ENCODE data around the gene GRIA4.
"Not testable (repeated sequence)": the region's sequence is repeated elsewhere in the genome, so short reads cannot be mapped to it uniquely, and the experiment has no call there.

GRIA4 gene

GRCh38 chr11:105732611-105733010 is 122.7 kb downstream of the GRIA4 start:
- DNase-seq: no peak

GRCh38 chr11:105734426-105734825 is 124.6 kb downstream of the GRIA4 start:
- DNase-seq: no peak

- DNase-seq: no peak
These were observed 128.4 kb downstream of the GRIA4 start for GRCh38 chr11:105738251-105738650.

GRCh38 chr11:105738986-105739795 is 129.3 kb downstream of the GRIA4 start:
- no peak for DNase-seq

DNA sequence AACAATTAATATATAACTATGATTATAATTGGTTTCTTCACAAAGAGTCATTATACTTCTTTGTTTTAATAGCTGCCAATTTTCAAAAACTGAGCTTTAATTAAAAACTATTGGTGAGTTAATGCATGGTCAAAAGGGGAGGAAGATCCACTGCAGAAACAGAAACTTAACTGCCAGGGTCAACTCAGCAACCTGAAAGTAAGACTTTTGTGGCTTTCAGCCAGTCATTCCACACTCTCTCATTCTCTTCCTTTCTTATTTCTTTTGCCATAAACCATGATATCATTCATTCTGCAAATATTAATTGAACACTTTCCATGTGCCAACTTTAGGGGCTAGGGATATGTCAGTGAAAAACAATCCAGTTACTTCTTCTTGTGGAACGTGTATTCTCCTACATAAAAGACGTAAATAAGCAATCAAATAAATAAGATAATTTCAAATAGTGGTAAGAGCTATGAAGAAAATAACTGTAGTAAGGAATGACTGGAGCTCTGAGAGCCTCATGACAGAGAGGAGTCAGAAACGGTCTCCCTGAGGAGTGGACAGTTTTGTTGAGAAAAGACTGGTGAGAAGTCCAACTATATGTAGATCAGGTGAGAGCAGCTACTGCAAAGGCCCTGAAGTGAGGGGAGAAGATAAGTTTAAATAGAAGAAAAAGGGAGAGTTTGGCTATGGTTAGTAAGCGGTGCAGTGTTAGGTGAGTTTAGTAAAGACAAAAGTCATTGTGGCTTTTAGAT is 130.5 kb downstream of the GRIA4 start:
- no peak for DNase-seq

DNA sequence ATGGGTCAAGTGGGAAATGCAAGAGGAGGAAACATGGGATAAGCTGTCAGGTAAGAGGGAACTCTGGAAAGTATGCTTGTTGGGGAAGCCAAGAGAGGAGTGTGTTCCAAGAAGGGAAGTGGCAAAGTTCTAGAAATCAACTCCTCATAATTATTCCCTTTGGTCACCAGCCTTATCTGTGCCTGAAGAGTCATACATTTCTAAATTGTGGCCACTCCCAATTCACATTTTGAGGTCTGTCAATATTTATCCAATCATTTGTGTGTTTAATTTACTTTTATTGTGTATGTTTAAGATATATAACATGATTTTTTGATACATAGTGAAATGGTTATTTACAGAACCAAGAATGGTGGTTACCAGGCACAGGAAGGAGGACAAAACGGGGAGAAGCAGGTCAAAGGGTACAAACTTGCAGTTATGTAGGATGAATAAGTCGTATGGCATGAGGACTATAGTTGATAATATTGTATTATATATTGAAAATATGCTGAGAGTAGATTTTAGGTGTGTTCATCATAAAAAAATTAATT is 131.7 kb downstream of the GRIA4 start:
- DNase-seq: no peak

- no peak for DNase-seq
These were observed 144.4 kb downstream of the GRIA4 start for GRCh38 chr11:105754260-105754659.

DNA sequence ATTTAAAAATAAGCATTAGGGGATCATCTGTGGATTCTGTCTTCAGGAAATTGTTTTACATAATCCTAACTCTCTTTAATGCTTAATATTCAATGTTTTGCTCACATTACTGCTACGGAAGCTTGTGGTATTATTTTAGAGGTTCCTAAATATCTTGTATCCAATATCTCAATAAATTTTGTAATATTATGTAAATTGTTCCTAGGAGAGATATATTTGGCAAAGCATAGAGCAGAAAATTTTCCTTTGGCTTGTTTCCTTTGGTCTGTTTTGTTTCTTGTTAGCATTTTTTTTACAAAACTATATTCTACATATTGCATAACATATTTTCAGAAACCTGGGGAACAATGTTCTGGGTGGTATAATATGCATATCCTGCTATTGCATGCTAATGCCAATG is 144.8 kb downstream of the GRIA4 start:
- DNase-seq: no peak

DNA sequence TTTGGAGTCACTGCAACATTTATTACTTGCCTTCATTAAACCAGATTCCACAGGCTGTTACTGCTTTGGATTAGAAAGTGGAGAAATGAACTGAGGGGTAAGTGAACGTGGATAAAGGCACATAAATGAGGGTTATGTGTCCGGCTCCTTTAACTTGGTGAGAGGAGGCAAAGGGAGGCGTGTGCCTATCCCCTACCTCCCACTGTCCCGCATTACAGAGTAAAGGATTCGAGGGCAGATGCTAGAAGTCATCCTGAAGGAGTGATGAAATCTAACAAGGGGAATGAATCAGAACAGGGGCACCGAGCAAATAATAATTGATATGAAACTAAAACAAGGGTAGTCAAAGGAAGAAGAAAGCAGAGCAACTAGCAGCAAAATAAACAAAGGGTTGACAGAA is 147.2 kb downstream of the GRIA4 start:
- DNase-seq: no peak

DNA sequence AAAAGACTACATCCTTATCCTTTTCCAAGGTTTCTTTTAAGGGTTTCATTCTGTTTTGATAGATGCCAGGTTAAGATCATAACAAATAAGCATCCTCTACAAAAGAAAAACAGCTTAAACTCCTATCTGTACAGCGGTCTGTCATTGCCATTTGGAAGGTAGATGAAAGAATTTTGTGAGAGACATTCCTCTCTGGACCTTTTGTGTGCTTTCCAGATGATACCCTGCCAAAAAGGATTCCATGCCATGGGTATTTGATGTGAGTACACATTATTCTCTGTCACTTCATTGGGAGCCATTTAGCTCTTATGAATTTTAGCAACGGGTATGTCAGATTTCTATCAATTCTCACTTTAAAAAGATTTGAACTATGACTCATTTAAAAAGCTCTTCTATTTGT is 153.7 kb downstream of the GRIA4 start:
- no peak for DNase-seq

- DNase-seq: no peak
These were observed 158.1 kb downstream of the GRIA4 start for GRCh38 chr11:105767931-105768330.

- DNase-seq: no peak
These were observed 159.8 kb downstream of the GRIA4 start for GRCh38 chr11:105769627-105770026.

DNA sequence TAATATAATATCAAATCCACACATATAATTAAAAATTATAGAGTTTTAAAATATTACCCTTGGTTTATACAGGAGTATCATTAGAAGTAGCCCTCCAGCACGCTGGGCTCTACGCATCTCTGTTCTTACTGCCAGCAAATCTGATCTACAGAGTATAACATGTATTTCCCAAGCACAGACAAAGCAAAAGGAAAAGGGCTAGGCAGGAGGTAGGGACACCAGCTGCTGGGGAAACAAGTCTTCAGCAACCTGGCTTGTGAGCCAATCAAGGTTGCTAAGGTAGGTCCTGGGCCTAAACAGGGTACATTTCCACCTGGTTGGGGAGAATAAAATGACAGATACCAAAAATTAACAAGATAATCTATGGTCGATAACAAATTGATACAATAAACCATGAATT is 163.6 kb downstream of the GRIA4 start:
- not testable (repeated sequence) for DNase-seq

GRCh38 chr11:105774899-105775298 is 165.0 kb downstream of the GRIA4 start:
- DNase-seq: no peak

GRCh38 chr11:105780781-105781525 is 171.1 kb downstream of the GRIA4 start:
- no peak for DNase-seq

DNA sequence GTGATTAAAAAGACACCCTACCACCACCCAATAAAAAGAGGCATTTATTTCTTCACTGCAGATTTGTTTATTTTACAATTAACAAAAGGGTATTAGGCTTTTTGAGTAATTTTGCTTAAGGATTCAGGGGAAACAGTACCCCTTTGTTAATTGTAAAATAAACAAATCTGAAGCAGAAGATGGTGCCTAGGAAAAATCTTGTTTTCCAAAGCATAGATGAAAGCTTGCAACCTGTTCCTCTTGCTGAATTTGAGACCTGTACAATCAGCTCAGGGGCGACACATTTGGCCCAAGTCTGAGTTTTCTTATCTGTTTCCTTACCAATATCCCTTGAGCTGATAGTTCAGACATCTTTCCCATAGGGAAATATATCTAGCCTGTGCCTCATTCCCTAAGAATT is 171.9 kb downstream of the GRIA4 start:
- DNase-seq: no peak

- no peak for DNase-seq
These were observed 173.3 kb downstream of the GRIA4 start for GRCh38 chr11:105783216-105783615.

DNA sequence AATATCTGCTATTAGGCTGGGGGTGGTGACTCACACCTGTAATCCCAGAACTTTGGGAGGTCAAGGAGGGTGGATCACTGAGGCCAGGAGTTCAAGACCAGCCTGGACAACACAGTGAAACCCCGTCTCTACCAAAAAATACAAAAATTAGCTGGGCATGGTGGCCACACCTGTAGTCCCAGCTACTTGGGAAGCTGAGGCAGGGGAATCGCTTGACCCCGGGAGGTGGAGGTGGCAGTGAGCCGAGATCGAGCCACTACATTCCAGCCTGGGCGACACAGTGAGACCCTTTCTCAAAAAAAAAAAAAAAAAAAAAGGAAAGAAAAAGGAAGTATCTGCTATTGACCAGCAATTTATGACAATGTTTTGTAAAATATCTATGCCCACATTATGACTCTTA is 176.0 kb downstream of the GRIA4 start:
- DNase-seq: not testable (repeated sequence)

GRCh38 chr11:105786741-105787140 is 176.9 kb downstream of the GRIA4 start:
- DNase-seq: no peak

DNA sequence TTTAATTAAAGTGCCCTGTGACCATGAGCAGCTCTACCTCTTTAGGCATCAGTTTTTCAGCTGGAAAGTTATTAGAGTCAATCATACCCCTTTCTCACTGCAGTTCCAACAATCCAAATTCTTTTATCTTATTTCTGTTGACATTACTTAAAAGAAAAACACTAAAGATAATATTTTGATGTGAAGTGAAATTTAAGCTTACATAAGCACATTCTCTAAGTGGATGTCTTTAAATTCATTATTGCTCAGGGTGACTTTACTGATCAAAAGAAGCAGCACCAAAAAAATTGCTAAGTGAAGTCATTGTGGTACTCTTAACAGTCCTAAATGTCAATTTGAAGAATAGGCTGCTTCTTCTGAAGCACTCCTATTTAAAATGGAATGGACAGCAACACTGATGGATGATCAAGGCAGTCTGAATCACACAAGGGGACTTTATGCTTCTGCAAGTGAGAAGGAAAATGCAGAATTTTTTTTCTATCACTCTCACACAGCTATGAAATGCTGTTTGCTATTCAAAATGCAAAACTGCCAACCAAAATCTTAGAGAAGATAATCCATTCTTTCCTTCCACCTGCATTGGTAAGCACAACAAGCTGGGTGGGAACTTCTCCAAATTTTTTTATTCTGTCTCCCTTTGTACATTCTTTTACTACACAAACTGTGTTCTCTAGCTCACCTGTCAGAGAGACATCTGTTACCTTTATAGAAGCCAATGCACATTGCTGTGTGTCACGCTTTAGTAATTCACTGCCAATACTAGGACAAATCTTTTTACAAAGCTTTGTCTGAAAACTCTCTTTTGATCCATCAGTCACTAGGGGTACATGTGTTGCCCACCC is 179.9 kb downstream of the GRIA4 start:
- no peak for DNase-seq

- DNase-seq: no peak
These were observed 181.0 kb downstream of the GRIA4 start for GRCh38 chr11:105790840-105791239.

GRCh38 chr11:105793092-105793491 is 183.2 kb downstream of the GRIA4 start:
- no peak for DNase-seq

Measured in DMS153 (cell line).